Measurements from ENCODE around the gene NDUFV3.
"Not testable (repeated sequence)": the region's sequence is repeated elsewhere in the genome, so short reads cannot be mapped to it uniquely, and the experiment has no call there.

The NDUFV3 gene

DNA sequence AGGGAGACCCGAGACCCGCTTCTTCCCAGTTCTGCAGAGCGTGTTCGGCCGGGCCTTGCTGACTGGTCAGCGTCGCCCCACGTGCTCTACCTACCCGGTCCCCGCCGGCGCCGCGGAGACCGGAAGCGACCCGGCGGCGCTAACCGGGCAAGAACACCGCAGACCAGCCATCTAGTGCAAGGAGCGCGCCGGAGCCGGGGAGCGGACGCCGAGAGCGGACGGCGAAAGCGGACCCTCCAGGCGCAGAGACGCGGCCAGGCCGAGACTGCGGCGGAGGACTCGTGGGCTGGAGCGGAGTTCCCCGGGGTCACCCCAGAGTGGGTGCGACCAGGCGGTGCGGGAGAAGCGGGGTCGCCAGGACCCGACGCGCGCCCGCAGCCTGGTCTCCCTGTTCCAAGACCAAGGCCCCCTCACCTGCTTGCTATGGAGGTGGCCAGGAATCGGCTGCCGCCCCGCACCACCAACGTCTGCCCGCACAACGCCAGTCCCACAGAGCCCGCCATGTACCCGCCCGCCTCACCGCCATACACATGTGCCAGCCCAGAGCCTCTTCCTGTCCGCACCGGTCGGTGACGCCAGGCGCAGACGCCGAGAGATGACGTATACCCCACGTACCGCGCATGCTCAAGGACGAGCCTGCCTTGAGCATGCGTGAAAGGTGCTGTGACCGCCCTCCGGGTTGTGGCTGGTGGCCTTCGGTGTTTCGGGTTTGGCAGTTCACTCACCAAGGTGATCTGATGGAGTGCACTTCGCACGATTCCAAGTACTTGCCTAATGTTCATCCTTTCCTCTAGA is 13.9 kb upstream of the NDUFV3 start, which contains the start of gene WDR4:
WDR4 (minus strand) TSS at position 547 of the 795 bp plus-strand sequence; CDS start at position 503, 44 bp downstream.
- H3K27ac ChIP-seq (ENCODE audit: low read depth, low read length) = peak within 1 kb of the TSS; percentile 75
- H3K9ac ChIP-seq (ENCODE audit: low read length) = peak within 1 kb of the TSS; percentile 57
- peaks cover 5% of the 10 kb centered on the region for H3K4me1 ChIP-seq (ENCODE audit: control insufficient read depth, insufficient read depth, low read length)
- H3K27me3 ChIP-seq (ENCODE audit: control insufficient read depth, insufficient read depth, low read length) = no peaks in the 10 kb centered on the region
- H3K4me3 ChIP-seq (ENCODE audit: low read length) = peak within 1 kb of the TSS; percentile 90
- H3K36me3 ChIP-seq (ENCODE audit: control insufficient read depth, insufficient read depth, low read length) = no peaks in the 10 kb centered on the region

- Histone ChIP-seq H3K4me1 (ENCODE audit: control insufficient read depth, insufficient read depth, low read length) (peaks cover 5% of the 10 kb centered on the region), H3K9ac (ENCODE audit: low read length) (no peak overlapping the region), H3K27ac (ENCODE audit: low read depth, low read length) (no peak overlapping the region), H3K36me3 (ENCODE audit: control insufficient read depth, insufficient read depth, low read length) (no peaks in the 10 kb centered on the region), H3K27me3 (ENCODE audit: control insufficient read depth, insufficient read depth, low read length) (no peaks in the 10 kb centered on the region), H3K4me3 (ENCODE audit: low read length) (peak overlapping the region; percentile 90)
These were observed 12.8 kb upstream of the NDUFV3 start for GRCh38 chr21:42880352-42880751.

DNA sequence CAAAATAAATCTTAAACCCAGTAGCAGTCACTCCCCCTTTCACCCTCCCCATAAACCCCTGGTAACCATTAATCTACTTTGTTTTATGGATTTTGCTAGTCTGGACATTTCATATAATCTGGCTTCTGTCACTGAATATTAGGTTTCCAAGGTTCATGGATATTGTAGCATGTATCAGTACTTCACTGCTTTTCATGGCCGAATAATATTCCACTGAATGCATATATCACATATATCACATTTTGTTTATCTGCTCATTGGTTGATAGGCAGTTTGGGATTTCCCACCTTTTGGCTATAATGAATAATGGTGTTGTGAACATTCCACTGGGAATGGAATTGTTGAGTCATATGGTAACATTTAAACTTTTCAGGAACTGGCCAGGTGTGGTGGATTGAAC is 9.2 kb upstream of the NDUFV3 start:
- H3K36me3 ChIP-seq (ENCODE audit: control insufficient read depth, insufficient read depth, low read length) = no peaks in the 10 kb centered on the region
- H3K4me1 ChIP-seq (ENCODE audit: control insufficient read depth, insufficient read depth, low read length) = no peaks in the 10 kb centered on the region
- no peaks in the 10 kb centered on the region for H3K27me3 ChIP-seq (ENCODE audit: control insufficient read depth, insufficient read depth, low read length)
- H3K9ac ChIP-seq (ENCODE audit: low read length) = no peak overlapping the region
- no peak overlapping the region for H3K4me3 ChIP-seq (ENCODE audit: low read length)
- H3K27ac ChIP-seq (ENCODE audit: low read depth, low read length) = no peak overlapping the region

DNA sequence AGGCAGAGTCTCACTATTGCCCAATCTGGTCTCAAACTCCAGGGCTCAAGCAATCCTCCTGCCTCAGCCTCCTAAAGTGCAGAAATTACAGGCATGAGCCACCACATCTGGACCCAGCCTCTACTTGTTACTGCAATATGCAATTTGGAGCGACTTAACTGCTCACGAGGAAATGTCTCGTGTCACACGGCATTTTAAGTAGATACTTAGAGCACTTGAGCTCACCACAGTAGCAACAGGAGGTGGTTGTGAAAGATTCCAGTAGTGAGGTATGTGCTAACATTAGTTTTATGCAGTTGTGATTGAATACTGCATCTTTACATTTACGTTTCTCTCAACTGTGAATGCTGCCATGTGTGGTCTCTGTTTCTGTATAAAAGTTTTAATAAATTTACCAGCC is 5.8 kb upstream of the NDUFV3 start:
- H3K9ac ChIP-seq (ENCODE audit: low read length) = no peak overlapping the region
- H3K36me3 ChIP-seq (ENCODE audit: control insufficient read depth, insufficient read depth, low read length) = no peaks in the 10 kb centered on the region
- no peaks in the 10 kb centered on the region for H3K4me1 ChIP-seq (ENCODE audit: control insufficient read depth, insufficient read depth, low read length)
- no peak overlapping the region for H3K27ac ChIP-seq (ENCODE audit: low read depth, low read length)
- no peak overlapping the region for H3K4me3 ChIP-seq (ENCODE audit: low read length)
- no peaks in the 10 kb centered on the region for H3K27me3 ChIP-seq (ENCODE audit: control insufficient read depth, insufficient read depth, low read length)

DNA sequence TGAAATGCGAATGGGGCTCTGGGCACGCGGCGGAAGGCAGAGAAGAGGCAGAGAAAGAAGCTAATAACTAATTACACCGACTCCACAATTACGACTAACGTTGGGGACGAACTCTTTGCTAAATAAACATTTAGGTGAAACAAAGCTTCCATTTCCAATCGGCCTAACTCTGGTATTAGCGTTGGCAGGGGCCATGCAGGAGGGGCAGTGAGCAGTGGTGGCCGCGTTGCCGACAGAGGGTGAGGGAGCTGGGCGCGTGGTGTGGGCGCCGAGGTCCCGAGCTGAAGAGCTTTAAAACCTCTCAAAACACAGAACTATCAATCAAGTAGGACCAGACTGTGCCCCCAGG is 553 bp upstream of the NDUFV3 start:
- H3K27ac ChIP-seq (ENCODE audit: low read depth, low read length) = peak overlapping the region; percentile 91
- H3K27me3 ChIP-seq (ENCODE audit: control insufficient read depth, insufficient read depth, low read length) = no peaks in the 10 kb centered on the region
- peak overlapping the region; percentile 96 for H3K9ac ChIP-seq (ENCODE audit: low read length)

GRCh38 chr21:42900446-42900845 is 7.3 kb downstream of the NDUFV3 start:
- Histone ChIP-seq H3K27me3 (ENCODE audit: control insufficient read depth, insufficient read depth, low read length) (no peaks in the 10 kb centered on the region), H3K27ac (ENCODE audit: low read depth, low read length) (no peak overlapping the region), H3K36me3 (ENCODE audit: control insufficient read depth, insufficient read depth, low read length) (peaks cover 18% of the 10 kb centered on the region), H3K4me1 (ENCODE audit: control insufficient read depth, insufficient read depth, low read length) (no peaks in the 10 kb centered on the region), H3K9ac (ENCODE audit: low read length) (no peak overlapping the region), H3K4me3 (ENCODE audit: low read length) (no peak overlapping the region)

More for the DNA sequence above, 553 bp upstream of the NDUFV3 start:
- Histone ChIP-seq H3K4me1 (ENCODE audit: control insufficient read depth, insufficient read depth, low read length) (no peaks in the 10 kb centered on the region), H3K4me3 (ENCODE audit: low read length) (peak overlapping the region; percentile 82), H3K36me3 (ENCODE audit: control insufficient read depth, insufficient read depth, low read length) (no peaks in the 10 kb centered on the region)

GRCh38 chr21:42903817-42904216 is 10.7 kb downstream of the NDUFV3 start:
- H3K27me3 ChIP-seq (ENCODE audit: control insufficient read depth, insufficient read depth, low read length) = no peaks in the 10 kb centered on the region
- H3K9ac ChIP-seq (ENCODE audit: low read length) = no peak overlapping the region
- H3K4me3 ChIP-seq (ENCODE audit: low read length) = no peak overlapping the region
- no peak overlapping the region for H3K27ac ChIP-seq (ENCODE audit: low read depth, low read length)
- H3K4me1 ChIP-seq (ENCODE audit: control insufficient read depth, insufficient read depth, low read length) = no peaks in the 10 kb centered on the region
- peaks cover 18% of the 10 kb centered on the region for H3K36me3 ChIP-seq (ENCODE audit: control insufficient read depth, insufficient read depth, low read length)

GRCh38 chr21:42905195-42905594 is 12.1 kb downstream of the NDUFV3 start:
- Histone ChIP-seq H3K4me3 (ENCODE audit: low read length) (no peak overlapping the region), H3K4me1 (ENCODE audit: control insufficient read depth, insufficient read depth, low read length) (no peaks in the 10 kb centered on the region), H3K27me3 (ENCODE audit: control insufficient read depth, insufficient read depth, low read length) (no peaks in the 10 kb centered on the region), H3K27ac (ENCODE audit: low read depth, low read length) (no peak overlapping the region), H3K36me3 (ENCODE audit: control insufficient read depth, insufficient read depth, low read length) (peaks cover 18% of the 10 kb centered on the region), H3K9ac (ENCODE audit: low read length) (no peak overlapping the region)

DNA sequence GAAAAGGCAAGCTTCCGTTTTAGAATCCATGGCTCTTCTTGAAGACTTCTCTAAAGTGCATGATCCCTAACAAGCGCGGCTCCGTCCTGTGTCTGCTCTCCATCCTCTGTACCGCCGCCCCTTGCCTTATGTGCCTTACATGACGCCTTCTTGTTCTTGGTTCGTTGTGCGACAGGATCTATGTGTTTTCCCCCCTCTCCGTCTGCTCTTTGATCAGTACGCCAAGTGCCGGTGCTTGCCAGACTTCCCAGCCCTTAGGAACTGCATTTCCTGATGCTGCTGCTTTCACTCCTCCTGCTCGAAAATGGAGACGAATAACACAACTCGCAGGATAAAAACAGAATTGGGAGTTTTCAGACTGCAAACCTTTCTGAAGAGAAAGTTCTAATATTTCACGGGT is 13.1 kb downstream of the NDUFV3 start:
- Histone ChIP-seq H3K9ac (ENCODE audit: low read length) (no peak overlapping the region), H3K27me3 (ENCODE audit: control insufficient read depth, insufficient read depth, low read length) (no peaks in the 10 kb centered on the region), H3K27ac (ENCODE audit: low read depth, low read length) (no peak overlapping the region), H3K4me3 (ENCODE audit: low read length) (no peak overlapping the region), H3K4me1 (ENCODE audit: control insufficient read depth, insufficient read depth, low read length) (no peaks in the 10 kb centered on the region), H3K36me3 (ENCODE audit: control insufficient read depth, insufficient read depth, low read length) (peaks cover 15% of the 10 kb centered on the region)

DNA sequence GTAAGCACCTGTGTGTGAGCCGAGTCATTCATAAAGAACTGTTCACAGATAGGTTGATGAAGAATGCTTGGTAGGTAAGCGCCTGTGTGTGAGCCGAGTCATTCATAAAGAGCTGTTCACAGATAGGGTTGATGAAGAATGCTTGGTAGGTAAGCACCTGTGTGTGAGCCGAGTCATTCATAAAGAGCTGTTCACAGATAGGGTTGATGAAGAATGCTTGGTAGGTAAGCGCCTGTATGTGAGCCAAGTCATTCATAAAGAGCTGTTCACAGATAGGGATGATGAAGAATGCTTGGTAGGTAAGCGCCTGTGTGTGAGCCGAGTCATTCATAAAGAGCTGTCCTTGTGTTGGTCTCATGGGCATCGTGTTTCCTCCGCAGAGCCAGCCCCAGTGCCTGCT is 15.4 kb downstream of the NDUFV3 start:
- H3K9ac ChIP-seq (ENCODE audit: low read length); H3K27ac ChIP-seq (ENCODE audit: low read depth, low read length); H3K27me3 ChIP-seq (ENCODE audit: control insufficient read depth, insufficient read depth, low read length); H3K4me3 ChIP-seq (ENCODE audit: low read length); H3K4me1 ChIP-seq (ENCODE audit: control insufficient read depth, insufficient read depth, low read length): not testable (repeated sequence)
- peaks cover 13% of the 10 kb centered on the region for H3K36me3 ChIP-seq (ENCODE audit: control insufficient read depth, insufficient read depth, low read length)

DNA sequence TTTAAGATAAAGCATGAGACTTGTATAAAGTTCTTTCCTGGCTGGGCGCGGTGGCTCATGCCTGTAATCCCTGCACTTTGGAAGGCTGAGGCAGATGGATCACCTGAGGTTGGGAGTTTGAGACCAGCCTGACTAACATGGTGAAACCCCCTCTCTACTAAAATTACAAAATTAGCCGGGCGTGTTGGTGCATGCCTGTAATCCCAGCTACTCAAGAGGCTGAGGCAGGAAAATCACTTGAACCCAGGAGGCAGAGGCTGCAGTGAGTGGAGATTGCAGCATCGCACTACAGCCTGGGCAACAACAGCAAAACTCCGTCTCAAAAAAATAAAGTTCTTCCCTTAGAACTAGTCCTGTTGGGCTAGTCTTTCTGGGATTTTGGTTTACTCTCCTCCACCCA is 18.8 kb downstream of the NDUFV3 start:
- H3K4me3 ChIP-seq (ENCODE audit: low read length); H3K36me3 ChIP-seq (ENCODE audit: control insufficient read depth, insufficient read depth, low read length); H3K9ac ChIP-seq (ENCODE audit: low read length); H3K4me1 ChIP-seq (ENCODE audit: control insufficient read depth, insufficient read depth, low read length); H3K27me3 ChIP-seq (ENCODE audit: control insufficient read depth, insufficient read depth, low read length); H3K27ac ChIP-seq (ENCODE audit: low read depth, low read length): not testable (repeated sequence)

DNA sequence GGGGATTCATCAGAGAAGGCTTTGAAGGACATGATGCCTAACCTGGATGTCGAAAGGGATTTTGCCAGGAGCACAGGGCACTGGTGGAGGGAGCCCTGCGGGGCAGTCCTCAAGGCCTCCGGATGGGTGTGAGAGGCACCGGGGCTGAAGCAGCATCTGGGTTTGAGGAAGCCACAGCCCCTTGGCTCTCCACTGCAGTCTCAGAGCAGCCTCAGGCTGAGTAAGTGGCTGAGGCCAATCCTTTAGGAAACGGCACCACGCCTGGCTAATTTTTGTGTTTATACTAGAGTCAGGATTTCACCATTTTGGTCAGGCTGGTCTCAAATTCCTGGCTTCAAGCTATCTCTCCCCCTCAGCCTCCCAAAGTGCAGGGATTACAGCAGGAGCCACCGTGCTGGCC is 20.4 kb downstream of the NDUFV3 start:
- Histone ChIP-seq H3K4me1 (ENCODE audit: control insufficient read depth, insufficient read depth, low read length) (no peaks in the 10 kb centered on the region), H3K27me3 (ENCODE audit: control insufficient read depth, insufficient read depth, low read length) (no peaks in the 10 kb centered on the region), H3K27ac (ENCODE audit: low read depth, low read length) (no peak overlapping the region), H3K36me3 (ENCODE audit: control insufficient read depth, insufficient read depth, low read length) (peaks cover 2% of the 10 kb centered on the region), H3K9ac (ENCODE audit: low read length) (no peak overlapping the region), H3K4me3 (ENCODE audit: low read length) (no peak overlapping the region)

- Histone ChIP-seq H3K4me1 (ENCODE audit: control insufficient read depth, insufficient read depth, low read length) (no peaks in the 10 kb centered on the region), H3K36me3 (ENCODE audit: control insufficient read depth, insufficient read depth, low read length) (peaks cover 3% of the 10 kb centered on the region), H3K27ac (ENCODE audit: low read depth, low read length) (no peak overlapping the region), H3K27me3 (ENCODE audit: control insufficient read depth, insufficient read depth, low read length) (no peaks in the 10 kb centered on the region), H3K4me3 (ENCODE audit: low read length) (no peak overlapping the region), H3K9ac (ENCODE audit: low read length) (no peak overlapping the region)
These were observed 25.2 kb downstream of the NDUFV3 start for GRCh38 chr21:42918291-42918690.
